Activated CD4-positive, alpha-beta T cell treated with anti-CD3 and anti-CD28 coated beads for 36 hours (primary cell): Measurements from ENCODE around the gene RERE. TPM values are rescaled to one million over a fixed set of nuclear protein-coding genes. Genes with fewer than 3 reads are reported as not detected.

Source experiments
- ATAC-seq: fragments of 200-7000 bp; cut with Tn5 transposase; one replicate; pipeline ENCODE4 v1.10.0; 2021; ENCODE audit warnings: mild to moderate bottlenecking, moderate library complexity
- CTCF ChIA-PET: fragments of 350-600 bp; sonication (Branson Sonifier 250); formaldehyde crosslinking; loops from one replicate; lab custom pipeline; 2021; ENCODE audit warnings: antibody characterized with exemption; lab: Charles Lee
- POLR2A ChIA-PET: fragments of 350-600 bp; sonication (Branson Sonifier 250); formaldehyde crosslinking; loops from one replicate; lab custom pipeline; 2021; ENCODE audit warnings: antibody characterized with exemption, inconsistent platforms; lab: Charles Lee
- DNase-seq: peaks from one replicate; pipeline ENCODE4 v3.0.0-alpha.2; 2020
- H3K27ac Mint-ChIP-seq: one replicate; pipeline ENCODE4 v1.8.0; 2021; ENCODE audit warnings: mixed read lengths
- H3K27me3 Mint-ChIP-seq: one replicate; pipeline ENCODE4 v1.8.0; 2021; ENCODE audit warnings: mixed read lengths
- H3K36me3 Mint-ChIP-seq: one replicate; pipeline ENCODE4 v1.8.0; 2021; ENCODE audit warnings: low read depth, mixed read lengths
- H3K4me1 Mint-ChIP-seq: one replicate; pipeline ENCODE4 v1.8.0; 2021; ENCODE audit warnings: mixed read lengths
- H3K4me3 Mint-ChIP-seq: one replicate; pipeline ENCODE4 v1.8.0; 2021; ENCODE audit warnings: mild to moderate bottlenecking, moderate library complexity, mixed read lengths
- H3K9me3 Mint-ChIP-seq: one replicate; pipeline ENCODE4 v1.8.0; 2021; ENCODE audit warnings: low read depth, mixed read lengths
- intact Hi-C, 2 experiments: fragments of 100-400 bp; cut with DNase I in 1 of 2; cut with micrococcal nuclease in 1 of 2; formaldehyde crosslinking; loops; one replicate each; pipeline versions ENCODE4 v1.14.2 to v1.15.1; 2022 to 2024; cut with DNase I, micrococcal nuclease
- total RNA-seq, 2 experiments: library from RNA; stranded (reverse); gene quantifications; one replicate each; pipeline ENCODE4 v1.2.3, GENCODE V29; 2021

Gene RERE
- total RNA-seq, 2 experiments from 2014 or later, result 57.4 to 71.6 TPM

DNA sequence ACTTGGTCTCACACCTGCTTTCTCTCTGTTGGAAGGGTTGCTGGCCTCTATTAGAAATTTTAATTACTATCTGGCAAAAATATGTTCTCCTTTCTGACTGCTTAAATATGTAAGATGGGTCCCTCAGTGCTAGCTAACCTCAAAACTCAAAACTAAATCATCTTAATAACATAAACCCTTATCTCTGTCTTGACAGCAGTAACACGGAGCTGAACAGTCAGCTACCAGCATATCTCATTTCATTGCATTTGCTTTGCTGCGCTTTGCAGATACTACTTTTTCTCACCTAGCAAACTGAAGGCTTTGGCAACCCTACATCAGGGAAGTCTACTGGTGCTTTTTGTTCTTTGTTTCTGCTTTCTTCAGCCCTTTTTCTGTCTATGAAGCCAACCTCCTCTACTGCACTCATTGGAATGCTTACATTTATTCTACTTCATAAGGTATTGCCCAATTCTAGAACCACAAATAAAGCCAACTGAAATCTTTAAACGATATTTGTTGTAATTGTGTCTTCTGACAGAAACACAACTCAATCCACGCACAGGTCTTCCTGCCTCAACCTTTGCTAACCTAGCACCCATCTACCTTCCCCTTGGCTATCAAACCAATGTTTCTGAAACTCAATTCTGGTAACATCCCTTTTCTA is 95.6 kb downstream of the RERE start:
- no peak overlapping the region for H3K27ac Mint-ChIP-seq
- no peak overlapping the region for H3K4me3 Mint-ChIP-seq
- no peaks in the 10 kb centered on the region for H3K36me3 Mint-ChIP-seq
- ATAC-seq (no peak), DNase-seq (no peak)
- H3K27me3 Mint-ChIP-seq, result no peaks in the 10 kb centered on the region
- ChIA-PET CTCF (interaction anchor here (0.9 to 1.8 kb wide), 2 partner anchors 14 to 151 kb away, joined by 3 to 6 read pairs; no protein-coding TSS in a partner anchor), POLR2A (no interaction called here)
- intact Hi-C loops, result loop anchor here in 1 of 2 experiments (5.0 kb wide), 1 partner anchor 125 kb away; no protein-coding TSS in a partner anchor
- H3K4me1 Mint-ChIP-seq, result peaks cover 21% of the 10 kb centered on the region
- no peaks in the 10 kb centered on the region for H3K9me3 Mint-ChIP-seq

- no peaks in the 10 kb centered on the region for H3K27me3 Mint-ChIP-seq
- no peak overlapping the region for H3K4me3 Mint-ChIP-seq
- ChIA-PET CTCF (no interaction called here), POLR2A (no interaction called here)
- H3K27ac Mint-ChIP-seq, result no peak overlapping the region
- H3K4me1 Mint-ChIP-seq, result peaks cover 17% of the 10 kb centered on the region
- no peaks in the 10 kb centered on the region for H3K36me3 Mint-ChIP-seq
- ATAC-seq (no peak), DNase-seq (no peak)
- intact Hi-C loops, result loop anchor here in 1 of 2 experiments (5.0 kb wide), 1 partner anchor 127 kb away; no protein-coding TSS in a partner anchor
- no peaks in the 10 kb centered on the region for H3K9me3 Mint-ChIP-seq
Measured at GRCh38 chr1:8720347-8720746, 97.1 kb downstream of the RERE start.

DNA sequence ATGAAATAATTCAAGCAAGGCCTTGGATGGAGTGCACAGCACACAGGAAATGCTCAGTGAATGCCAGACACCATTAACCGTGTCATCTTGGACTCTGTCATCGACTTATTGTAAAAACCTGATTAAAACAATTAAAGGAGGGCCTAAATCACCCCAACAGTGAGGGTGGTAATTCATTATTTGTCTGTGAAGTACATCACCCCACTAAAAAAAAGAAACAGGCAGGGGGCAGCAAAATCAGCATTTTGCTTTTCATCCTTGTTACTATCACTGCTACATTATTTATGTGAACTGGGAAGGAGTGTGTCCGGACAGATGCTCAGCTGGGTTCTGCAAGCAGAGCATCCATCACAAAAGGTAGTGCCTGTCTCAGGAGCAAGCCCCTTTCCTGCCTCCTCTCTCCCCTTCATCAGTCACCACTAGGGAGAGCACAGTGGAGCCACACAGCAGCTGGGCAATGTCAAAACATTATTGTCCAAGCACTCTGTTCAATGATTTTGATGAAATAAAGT is 98.5 kb downstream of the RERE start:
- DNase-seq (no peak), ATAC-seq (no peak)
- CTCF ChIA-PET, result interaction anchor here (2.4 kb wide), 1 partner anchor 130 kb away, joined by 6 read pairs; no protein-coding TSS in a partner anchor
- intact Hi-C loops, result no loop called here
- Mint-ChIP-seq H3K4me3 (no peak overlapping the region), H3K36me3 (peaks cover 4% of the 10 kb centered on the region), H3K9me3 (no peaks in the 10 kb centered on the region), H3K27me3 (no peaks in the 10 kb centered on the region), H3K27ac (no peak overlapping the region), H3K4me1 (peaks cover 22% of the 10 kb centered on the region)
- POLR2A ChIA-PET, result no interaction called here

DNA sequence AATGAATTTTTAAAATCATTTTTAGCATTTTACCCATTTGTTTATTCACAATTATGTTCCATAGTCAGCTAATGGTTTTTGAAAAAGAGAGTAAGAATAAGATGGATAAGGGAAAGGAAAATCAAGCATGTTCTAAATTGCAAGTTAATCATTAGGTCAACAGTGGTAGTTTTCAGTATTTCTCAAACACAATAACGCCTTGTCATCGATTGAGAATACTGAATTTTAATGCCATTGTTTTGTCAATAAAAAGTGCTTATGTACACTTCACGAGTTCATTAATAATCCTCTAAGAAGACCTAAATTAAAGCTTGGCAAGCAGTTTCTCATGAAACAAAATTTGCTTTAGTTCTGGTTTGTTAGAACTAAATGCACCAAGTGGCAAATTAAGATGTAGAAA is 100.3 kb downstream of the RERE start:
- no peaks in the 10 kb centered on the region for H3K9me3 Mint-ChIP-seq
- no peak overlapping the region for H3K27ac Mint-ChIP-seq
- ChIA-PET POLR2A (interaction anchor here (0.7 kb wide), 1 partner anchor 23 kb away, joined by 3 read pairs; no protein-coding TSS in a partner anchor), CTCF (interaction anchor here (0.7 to 2.4 kb wide), 4 partner anchors 8 to 132 kb away, joined by 3 to 6 read pairs (median 3); no protein-coding TSS in a partner anchor)
- ATAC-seq, result no peak
- peaks cover 4% of the 10 kb centered on the region for H3K36me3 Mint-ChIP-seq
- H3K27me3 Mint-ChIP-seq, result no peaks in the 10 kb centered on the region
- intact Hi-C loops, result no loop called here
- no peak overlapping the region for H3K4me3 Mint-ChIP-seq
- H3K4me1 Mint-ChIP-seq, result peaks cover 21% of the 10 kb centered on the region
- no peak for DNase-seq

DNA sequence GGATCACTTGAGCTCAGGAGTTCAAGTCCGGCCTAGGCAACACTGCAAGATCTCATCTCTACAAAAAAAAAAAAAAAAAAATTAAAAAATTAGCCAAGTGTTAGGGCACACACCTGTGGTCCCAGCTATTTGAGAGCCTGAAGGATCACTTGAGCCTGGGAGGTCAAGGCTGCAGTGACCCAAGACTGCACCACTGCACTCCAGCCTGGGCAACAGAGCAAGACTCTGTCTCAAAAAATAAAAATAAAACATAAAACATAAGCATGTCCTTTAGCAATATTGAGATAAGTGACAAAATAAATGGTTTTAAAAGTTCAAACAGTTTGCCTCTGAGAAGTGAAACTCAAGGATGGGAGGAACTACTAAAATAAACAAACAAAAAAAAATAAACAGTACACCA is 101.2 kb downstream of the RERE start:
- ChIA-PET POLR2A (no interaction called here), CTCF (interaction anchor here (0.6 to 0.7 kb wide), 2 partner anchors 89 to 332 kb away, joined by 3 read pairs; no protein-coding TSS in a partner anchor)
- no peak overlapping the region for H3K4me3 Mint-ChIP-seq
- ATAC-seq (no peak), DNase-seq (no peak)
- intact Hi-C loops, result no loop called here
- H3K27me3 Mint-ChIP-seq, result no peaks in the 10 kb centered on the region
- peaks cover 23% of the 10 kb centered on the region for H3K4me1 Mint-ChIP-seq
- no peaks in the 10 kb centered on the region for H3K9me3 Mint-ChIP-seq
- no peak overlapping the region for H3K27ac Mint-ChIP-seq
- peaks cover 4% of the 10 kb centered on the region for H3K36me3 Mint-ChIP-seq

DNA sequence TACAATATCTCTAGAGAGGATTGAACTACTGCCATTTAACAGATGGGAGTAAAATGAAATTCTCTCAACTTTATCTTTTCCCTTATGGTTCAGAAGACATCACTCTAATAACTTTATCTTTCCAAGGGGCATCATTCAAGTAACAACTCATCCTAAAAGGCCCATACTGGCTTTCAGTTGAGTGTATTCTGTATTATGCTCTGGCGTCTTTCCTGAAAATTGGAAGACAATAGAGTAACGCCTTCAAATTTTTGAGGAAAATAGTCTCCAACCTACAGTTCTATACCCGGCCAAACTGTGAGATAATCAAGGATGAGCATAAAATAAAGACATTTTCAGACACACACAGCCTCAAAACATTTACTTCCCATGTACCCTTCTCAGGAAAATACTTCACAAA is 103.3 kb downstream of the RERE start:
- Mint-ChIP-seq H3K4me1 (peaks cover 24% of the 10 kb centered on the region), H3K36me3 (peaks cover 4% of the 10 kb centered on the region)

DNA sequence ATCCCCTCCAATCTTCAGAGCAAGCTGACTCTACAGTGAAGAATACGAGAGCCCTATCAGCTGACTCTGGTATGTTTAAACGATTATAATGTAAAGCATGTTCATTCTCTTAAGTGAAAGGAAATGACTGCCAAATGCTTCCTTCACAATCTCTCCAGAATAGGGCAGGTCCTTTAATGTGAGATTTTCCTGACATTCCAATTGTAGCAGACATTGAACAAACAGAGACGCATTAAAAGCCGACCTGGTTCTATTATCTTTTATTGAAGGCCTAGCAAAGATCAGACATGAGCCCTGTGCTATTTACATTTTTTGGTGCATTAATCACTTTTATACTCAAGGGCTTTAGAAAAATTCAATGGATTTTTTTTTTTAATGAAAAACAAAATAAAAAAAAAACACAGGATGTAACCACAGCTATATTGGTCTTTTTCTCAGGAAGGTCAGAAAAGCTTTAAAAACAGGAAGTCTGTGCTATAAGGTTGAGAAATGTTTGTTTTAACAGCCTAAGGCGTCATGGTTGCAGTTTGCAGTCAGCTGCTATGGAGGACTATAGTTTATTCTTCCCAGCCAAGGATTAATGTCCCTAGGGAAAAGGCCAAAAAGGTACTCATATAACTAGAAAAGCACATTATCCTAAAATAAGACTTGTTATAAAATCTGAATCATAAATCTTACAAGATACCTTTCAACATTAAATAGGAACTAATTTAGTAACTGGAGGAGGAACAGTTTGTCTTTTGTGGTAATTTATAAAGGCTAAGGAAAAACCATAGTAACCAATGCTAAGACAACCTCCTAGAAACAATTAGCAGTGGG is 104.8 kb downstream of the RERE start:
- DNase-seq (no peak), ATAC-seq (peak; percentile 26)
- intact Hi-C loops, result no loop called here
- H3K36me3 Mint-ChIP-seq, result peaks cover 7% of the 10 kb centered on the region
- H3K4me1 Mint-ChIP-seq, result peaks cover 24% of the 10 kb centered on the region
- CTCF ChIA-PET, result interaction anchor here (0.6 to 0.9 kb wide), 2 partner anchors 17 to 108 kb away, joined by 3 to 4 read pairs; no protein-coding TSS in a partner anchor
- no peak overlapping the region for H3K4me3 Mint-ChIP-seq
- POLR2A ChIA-PET, result interaction anchor here (0.5 kb wide), 1 partner anchor 187 kb away, joined by 4 read pairs; no protein-coding TSS in a partner anchor
- H3K27ac Mint-ChIP-seq, result peak overlapping the region; percentile 56
- H3K27me3 Mint-ChIP-seq, result peaks cover 2% of the 10 kb centered on the region
- no peaks in the 10 kb centered on the region for H3K9me3 Mint-ChIP-seq

More for the DNA sequence above, 103.3 kb downstream of the RERE start:
- Mint-ChIP-seq H3K9me3 (no peaks in the 10 kb centered on the region), H3K27me3 (no peaks in the 10 kb centered on the region), H3K27ac (no peak overlapping the region), H3K4me3 (no peak overlapping the region)
- no peak for DNase-seq
- ChIA-PET POLR2A (no interaction called here), CTCF (interaction anchor here (0.7 to 1.3 kb wide), 2 partner anchors 12 to 14 kb away, joined by 3 read pairs; no protein-coding TSS in a partner anchor)
- intact Hi-C loops, result no loop called here
- ATAC-seq, result no peak

- no peak overlapping the region for H3K4me3 Mint-ChIP-seq
- POLR2A ChIA-PET, result no interaction called here
- H3K36me3 Mint-ChIP-seq, result peaks cover 7% of the 10 kb centered on the region
- H3K27ac Mint-ChIP-seq, result peak overlapping the region; percentile 56
- intact Hi-C loops, result no loop called here
- peaks cover 24% of the 10 kb centered on the region for H3K4me1 Mint-ChIP-seq
- CTCF ChIA-PET, result interaction anchor here (0.6 to 0.9 kb wide), 2 partner anchors 17 to 108 kb away, joined by 3 to 4 read pairs; no protein-coding TSS in a partner anchor
- no peak for DNase-seq
- H3K9me3 Mint-ChIP-seq, result no peaks in the 10 kb centered on the region
- ATAC-seq, result no peak
- H3K27me3 Mint-ChIP-seq, result peaks cover 4% of the 10 kb centered on the region
Measured at GRCh38 chr1:8711873-8712412, 105.5 kb downstream of the RERE start.

DNA sequence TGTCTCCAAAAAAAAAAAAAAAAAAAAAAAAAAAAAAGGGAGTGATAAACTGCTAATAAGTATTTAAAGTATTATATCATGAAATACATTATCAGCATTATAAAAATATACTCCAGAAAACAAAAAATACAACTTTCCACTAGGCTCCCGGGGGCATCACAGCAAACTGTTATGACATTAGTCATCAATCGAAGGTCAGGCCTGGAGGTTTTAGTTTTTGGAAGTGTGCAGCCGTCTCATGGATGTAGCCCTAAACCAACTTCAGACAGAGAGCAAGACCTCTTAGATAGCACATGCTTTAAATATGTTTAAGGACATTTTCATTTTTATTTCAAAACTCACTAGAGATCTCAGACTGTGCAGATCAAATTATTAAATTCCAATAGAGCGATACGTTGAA is 106.3 kb downstream of the RERE start:
- Mint-ChIP-seq H3K4me3 (no peak overlapping the region), H3K4me1 (peaks cover 26% of the 10 kb centered on the region), H3K9me3 (no peaks in the 10 kb centered on the region), H3K27me3 (peaks cover 9% of the 10 kb centered on the region), H3K36me3 (peaks cover 7% of the 10 kb centered on the region), H3K27ac (no peak overlapping the region)
- CTCF ChIA-PET, result interaction anchor here (1.5 kb wide), 1 partner anchor 10 kb away, joined by 3 read pairs; no protein-coding TSS in a partner anchor
- DNase-seq (no peak), ATAC-seq (no peak)
- POLR2A ChIA-PET, result no interaction called here
- intact Hi-C loops, result no loop called here

GRCh38 chr1:8708259-8708658 is 109.2 kb downstream of the RERE start:
- H3K36me3 Mint-ChIP-seq, result peaks cover 4% of the 10 kb centered on the region
- peaks cover 26% of the 10 kb centered on the region for H3K27me3 Mint-ChIP-seq
- ChIA-PET CTCF (interaction anchor here (1.3 to 1.4 kb wide), 2 partner anchors 9 to 16 kb away, joined by 3 to 4 read pairs; no protein-coding TSS in a partner anchor), POLR2A (no interaction called here)
- H3K4me1 Mint-ChIP-seq, result peaks cover 22% of the 10 kb centered on the region
- no peak overlapping the region for H3K27ac Mint-ChIP-seq
- no peak overlapping the region for H3K4me3 Mint-ChIP-seq
- no peaks in the 10 kb centered on the region for H3K9me3 Mint-ChIP-seq
- DNase-seq (no peak), ATAC-seq (no peak)
- intact Hi-C loops, result no loop called here

DNA sequence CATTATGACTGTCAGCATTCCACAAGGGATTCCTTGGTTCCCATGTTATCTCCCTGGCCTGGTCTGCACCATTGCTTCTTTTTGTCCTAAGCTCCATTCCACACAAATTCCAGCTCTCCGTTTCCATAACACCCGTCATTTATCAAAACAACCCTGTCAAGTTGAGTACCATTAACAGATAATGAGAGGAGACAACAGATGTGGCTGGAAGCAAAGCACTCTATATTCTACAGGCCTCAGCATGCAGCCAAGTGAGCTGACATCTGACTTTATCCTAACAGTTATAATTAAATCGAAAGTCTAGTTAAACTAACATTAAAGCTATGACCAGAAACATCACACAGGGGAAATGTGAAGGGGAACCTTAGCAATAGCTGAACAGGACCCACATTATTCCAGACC is 110.4 kb downstream of the RERE start:
- Mint-ChIP-seq H3K27me3 (peaks cover 28% of the 10 kb centered on the region), H3K36me3 (peaks cover 6% of the 10 kb centered on the region), H3K27ac (no peak overlapping the region), H3K9me3 (no peaks in the 10 kb centered on the region), H3K4me3 (no peak overlapping the region), H3K4me1 (peaks cover 16% of the 10 kb centered on the region)
- ChIA-PET POLR2A (no interaction called here), CTCF (interaction anchor here (0.7 to 1.9 kb wide), 6 partner anchors 16 to 144 kb away, joined by 3 to 6 read pairs (median 4); no protein-coding TSS in a partner anchor)
- ATAC-seq, result no peak
- no peak for DNase-seq
- intact Hi-C loops, result no loop called here
